ENCODE measurements around the gene SOD1.

GRCh38 chr21:31677047-31677446, 17.6 kb downstream of the SOD1 start:
- TF ChIP-seq, protein P1, sequence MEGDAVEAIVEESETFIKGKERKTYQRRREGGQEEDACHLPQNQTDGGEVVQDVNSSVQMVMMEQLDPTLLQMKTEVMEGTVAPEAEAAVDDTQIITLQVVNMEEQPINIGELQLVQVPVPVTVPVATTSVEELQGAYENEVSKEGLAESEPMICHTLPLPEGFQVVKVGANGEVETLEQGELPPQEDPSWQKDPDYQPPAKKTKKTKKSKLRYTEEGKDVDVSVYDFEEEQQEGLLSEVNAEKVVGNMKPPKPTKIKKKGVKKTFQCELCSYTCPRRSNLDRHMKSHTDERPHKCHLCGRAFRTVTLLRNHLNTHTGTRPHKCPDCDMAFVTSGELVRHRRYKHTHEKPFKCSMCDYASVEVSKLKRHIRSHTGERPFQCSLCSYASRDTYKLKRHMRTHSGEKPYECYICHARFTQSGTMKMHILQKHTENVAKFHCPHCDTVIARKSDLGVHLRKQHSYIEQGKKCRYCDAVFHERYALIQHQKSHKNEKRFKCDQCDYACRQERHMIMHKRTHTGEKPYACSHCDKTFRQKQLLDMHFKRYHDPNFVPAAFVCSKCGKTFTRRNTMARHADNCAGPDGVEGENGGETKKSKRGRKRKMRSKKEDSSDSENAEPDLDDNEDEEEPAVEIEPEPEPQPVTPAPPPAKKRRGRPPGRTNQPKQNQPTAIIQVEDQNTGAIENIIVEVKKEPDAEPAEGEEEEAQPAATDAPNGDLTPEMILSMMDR (IDR thresholded peaks at IDR 0.05 in 2 of 3, conservative IDR thresholded peaks at IDR 0.05 in 1 of 3; ENCODE audit: control insufficient read depth in 2 of 3, extremely low read depth in 1 of 3, insufficient read depth in 1 of 3, low read depth in 3 of 3, low read length in 3 of 3): no peak
- TF ChIP-seq HDAC6 (IDR thresholded peaks at IDR 0.05; ENCODE audit: unreplicated experiment): no peak
- TF ChIP-seq ASH2L (IDR thresholded peaks at IDR 0.05; ENCODE audit: borderline replicate concordance, low read depth): no peak
- no peak for TF ChIP-seq SP1 (IDR thresholded peaks at IDR 0.05; ENCODE audit: low read depth, low read length)
- TF ChIP-seq REST (IDR thresholded peaks at IDR 0.05; ENCODE audit: low read depth, low read length): no peak
- no peak for TF ChIP-seq JUND (IDR thresholded peaks at IDR 0.05; ENCODE audit: low read depth, low read length)
- no peak for TF ChIP-seq BRCA1 (IDR thresholded peaks at IDR 0.05; ENCODE audit: low read depth, low read length)
- TF ChIP-seq GABPA (IDR thresholded peaks at IDR 0.05; ENCODE audit: low read depth): no peak
- TF ChIP-seq NFIC (IDR thresholded peaks at IDR 0.05; ENCODE audit: low read depth, low read length): no peak
- no peak for TF ChIP-seq RELA (IDR thresholded peaks at IDR 0.05; ENCODE audit: borderline replicate concordance, partially characterized antibody)
- no peak for TF ChIP-seq ETV6 (conservative IDR thresholded peaks at IDR 0.05 in 1 of 2, IDR thresholded peaks at IDR 0.05 in 1 of 2; ENCODE audit: borderline replicate concordance in 1 of 2, low read depth in 1 of 2)
- no peak for TF ChIP-seq CREM (IDR thresholded peaks at IDR 0.05; ENCODE audit: low read depth)
- TF ChIP-seq TAF1 (IDR thresholded peaks at IDR 0.05; ENCODE audit: borderline replicate concordance, low read depth, low read length): no peak

Data from GM12878 (cell line).